CD4-positive, alpha-beta T cell (primary cell): Measurements from ENCODE around the gene MORN5. TPM values are rescaled to one million over a fixed set of nuclear protein-coding genes. Genes with fewer than 3 reads are reported as not detected.

Experiments used
- ATAC-seq: fragments of 200-7000 bp; cut with Tn5 transposase; one replicate; pipeline ENCODE4 v1.10.0; 2022; ENCODE audit warnings: mild to moderate bottlenecking; ENCODE audit not compliant: poor library complexity
- CTCF ChIA-PET: fragments of 350-600 bp; sonication (Branson Sonifier 250); formaldehyde crosslinking; loops from one replicate; lab custom pipeline; 2021; ENCODE audit warnings: antibody characterized with exemption, inconsistent platforms; lab: Charles Lee
- POLR2A ChIA-PET: fragments of 350-600 bp; sonication (Branson Sonifier 250); formaldehyde crosslinking; loops from one replicate; lab custom pipeline; 2021; ENCODE audit warnings: antibody characterized with exemption, inconsistent platforms; lab: Charles Lee
- DNase-seq, 14 experiments: peaks; one replicate each; pipeline ENCODE4 v3.0.0-alpha.2; 2013 to 2020; ENCODE audit warnings: mixed read lengths in 2 of 14
- H3K27ac ChIP-seq, 2 donors: one replicate each; pipeline versions ENCODE4 v1.5.1 to v1.7.0; 2013; ENCODE audit warnings: low read length in 2 of 2, low read depth in 1 of 2, mild to moderate bottlenecking in 1 of 2
- H3K27me3 ChIP-seq, 2 experiments: 1 replicate in 1 of 2; 2 replicates in 1 of 2; pipeline versions ENCODE4 v1.6.1 to v1.7.0; 2013; ENCODE audit warnings: low read length in 2 of 2, control low read depth in 1 of 2, mild to moderate bottlenecking in 1 of 2, moderate library complexity in 1 of 2; ENCODE audit not compliant: insufficient read depth in 2 of 2, control insufficient read depth in 1 of 2
- H3K36me3 ChIP-seq: one replicate; pipeline ENCODE4 v1.6.1; 2013; ENCODE audit warnings: low read length, control low read depth; ENCODE audit not compliant: insufficient read depth
- H3K4me1 ChIP-seq: one replicate; pipeline ENCODE4 v1.6.1; 2013; ENCODE audit warnings: low read length, control low read depth; ENCODE audit not compliant: insufficient read depth
- H3K4me3 ChIP-seq: one replicate; pipeline ENCODE4 v1.5.1; 2013; ENCODE audit warnings: mild to moderate bottlenecking, low read length, moderate library complexity
- H3K9me3 ChIP-seq, 2 experiments: 1 replicate in 1 of 2; 2 replicates in 1 of 2; pipeline versions ENCODE4 v1.6.1 to v1.7.0; 2013; ENCODE audit warnings: low read length in 2 of 2, mild to moderate bottlenecking in 2 of 2, control low read depth in 1 of 2, moderate library complexity in 1 of 2; ENCODE audit not compliant: control insufficient read depth in 1 of 2, insufficient read depth in 1 of 2
- H3K27ac Mint-ChIP-seq: one replicate; pipeline ENCODE4 v1.8.0; 2020; ENCODE audit warnings: mixed read lengths
- H3K27me3 Mint-ChIP-seq: one replicate; pipeline ENCODE4 v1.8.0; 2021; ENCODE audit warnings: mixed read lengths
- H3K36me3 Mint-ChIP-seq: one replicate; pipeline ENCODE4 v1.8.0; 2021; ENCODE audit warnings: low read depth, mixed read lengths
- H3K4me1 Mint-ChIP-seq: one replicate; pipeline ENCODE4 v1.8.0; 2021; ENCODE audit warnings: low read depth, mixed read lengths
- H3K4me3 Mint-ChIP-seq: one replicate; pipeline ENCODE4 v1.8.0; 2020; ENCODE audit warnings: mild to moderate bottlenecking, mixed read lengths
- H3K9me3 Mint-ChIP-seq: one replicate; pipeline ENCODE4 v1.8.0; 2020; ENCODE audit warnings: mixed read lengths
- CTCF ChIP-seq: fragments of 200-600 bp; IDR thresholded peaks from one replicate; pipeline ENCODE4 v1.8.0; 2022; ENCODE audit warnings: antibody characterized with exemption, mild to moderate bottlenecking
- intact Hi-C, 2 experiments: fragments of 100-400 bp; cut with DNase I in 1 of 2; cut with micrococcal nuclease in 1 of 2; formaldehyde crosslinking; loops; one replicate each; pipeline versions ENCODE4 v1.15.1 to v1.9.0; 2023 to 2025; cut with DNase I, micrococcal nuclease
- total RNA-seq, 174 experiments: library from RNA in 2 of 174; stranded (reverse) in 2 of 174; gene quantifications; one replicate each; pipeline ENCODE4 v1.2.3 and lab custom pipeline; 2021 to 2026

MORN5 gene
- total RNA-seq, 2 experiments from 2014 or later, result not detected

GRCh38 chr9:122135529-122135859, 24.2 kb upstream of the MORN5 start:
- peaks cover 5% of the 10 kb centered on the region for H3K27me3 Mint-ChIP-seq
- peaks cover 0 to 5% of the 10 kb centered on the region in 2 experiments for H3K27me3 ChIP-seq
- no peaks in the 10 kb centered on the region for H3K4me1 Mint-ChIP-seq
- ChIA-PET POLR2A (no interaction called here), CTCF (no interaction called here)
- H3K4me3 Mint-ChIP-seq, result no peak overlapping the region
- intact Hi-C loops, result no loop called here
- TF ChIP-seq CTCF, result no peak
- H3K4me3 ChIP-seq, result no peak overlapping the region
- no peak for DNase-seq
- no peaks in the 10 kb centered on the region for H3K4me1 ChIP-seq
- H3K27ac ChIP-seq, result no peak overlapping the region
- H3K36me3 ChIP-seq, result no peaks in the 10 kb centered on the region
- no peak for ATAC-seq
- H3K9me3 Mint-ChIP-seq, result no peaks in the 10 kb centered on the region
- H3K36me3 Mint-ChIP-seq, result no peaks in the 10 kb centered on the region
- no peaks in the 10 kb centered on the region for H3K9me3 ChIP-seq
- H3K27ac Mint-ChIP-seq, result no peak overlapping the region

GRCh38 chr9:122138560-122139268, 21.0 kb upstream of the MORN5 start:
- no peak for DNase-seq
- TF ChIP-seq CTCF, result no peak
- Histone ChIP-seq H3K9me3 (no peaks in the 10 kb centered on the region), H3K4me3 (no peak overlapping the region), H3K36me3 (peaks cover 11% of the 10 kb centered on the region), H3K4me1 (no peaks in the 10 kb centered on the region), H3K27ac (no peak overlapping the region), H3K27me3 (no peaks in the 10 kb centered on the region)
- ATAC-seq, result no peak
- Mint-ChIP-seq H3K27me3 (no peaks in the 10 kb centered on the region), H3K27ac (no peak overlapping the region), H3K4me3 (no peak overlapping the region), H3K4me1 (no peaks in the 10 kb centered on the region), H3K9me3 (no peaks in the 10 kb centered on the region), H3K36me3 (peaks cover 27% of the 10 kb centered on the region)
- CTCF ChIA-PET, result no interaction called here
- intact Hi-C loops, result no loop called here
- POLR2A ChIA-PET, result no interaction called here

GRCh38 chr9:122140368-122141193, 19.1 kb upstream of the MORN5 start:
- CTCF ChIA-PET, result no interaction called here
- H3K27ac Mint-ChIP-seq, result no peak overlapping the region

More at GRCh38 chr9:122140368-122141193, 19.1 kb upstream of the MORN5 start:
- Mint-ChIP-seq H3K27me3 (no peaks in the 10 kb centered on the region), H3K36me3 (peaks cover 45% of the 10 kb centered on the region), H3K9me3 (no peaks in the 10 kb centered on the region), H3K4me3 (no peak overlapping the region), H3K4me1 (no peaks in the 10 kb centered on the region)
- H3K9me3 ChIP-seq, result no peaks in the 10 kb centered on the region
- H3K27ac ChIP-seq, result no peak overlapping the region
- POLR2A ChIA-PET, result no interaction called here
- H3K4me3 ChIP-seq, result no peak overlapping the region
- peaks cover 30% of the 10 kb centered on the region for H3K36me3 ChIP-seq
- intact Hi-C loops, result no loop called here
- H3K4me1 ChIP-seq, result no peaks in the 10 kb centered on the region
- DNase-seq (no peak), ATAC-seq (no peak)
- H3K27me3 ChIP-seq, result no peaks in the 10 kb centered on the region
- no peak for TF ChIP-seq CTCF
